ENCODE data around the gene IPCEF1.

The IPCEF1 gene, protein sequence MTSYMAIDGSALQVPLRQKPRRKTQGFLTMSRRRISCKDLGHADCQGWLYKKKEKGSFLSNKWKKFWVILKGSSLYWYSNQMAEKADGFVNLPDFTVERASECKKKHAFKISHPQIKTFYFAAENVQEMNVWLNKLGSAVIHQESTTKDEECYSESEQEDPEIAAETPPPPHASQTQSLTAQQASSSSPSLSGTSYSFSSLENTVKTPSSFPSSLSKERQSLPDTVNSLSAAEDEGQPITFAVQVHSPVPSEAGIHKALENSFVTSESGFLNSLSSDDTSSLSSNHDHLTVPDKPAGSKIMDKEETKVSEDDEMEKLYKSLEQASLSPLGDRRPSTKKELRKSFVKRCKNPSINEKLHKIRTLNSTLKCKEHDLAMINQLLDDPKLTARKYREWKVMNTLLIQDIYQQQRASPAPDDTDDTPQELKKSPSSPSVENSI

GRCh38 chr6:154356690-154357089 is at the start of gene IPCEF1:
Gene IPCEF1, minus strand, starts transcription at chr6:154356803. Its CDS starts 90,856 bp downstream, at chr6:154265947.
- DNase-seq (ENCODE audit: low read depth in 2 of 2): no peak

- DNase-seq (ENCODE audit: low read depth in 2 of 2): no peak
These were observed 49.7 kb upstream of the IPCEF1 start for GRCh38 chr6:154406301-154406700.

DNA sequence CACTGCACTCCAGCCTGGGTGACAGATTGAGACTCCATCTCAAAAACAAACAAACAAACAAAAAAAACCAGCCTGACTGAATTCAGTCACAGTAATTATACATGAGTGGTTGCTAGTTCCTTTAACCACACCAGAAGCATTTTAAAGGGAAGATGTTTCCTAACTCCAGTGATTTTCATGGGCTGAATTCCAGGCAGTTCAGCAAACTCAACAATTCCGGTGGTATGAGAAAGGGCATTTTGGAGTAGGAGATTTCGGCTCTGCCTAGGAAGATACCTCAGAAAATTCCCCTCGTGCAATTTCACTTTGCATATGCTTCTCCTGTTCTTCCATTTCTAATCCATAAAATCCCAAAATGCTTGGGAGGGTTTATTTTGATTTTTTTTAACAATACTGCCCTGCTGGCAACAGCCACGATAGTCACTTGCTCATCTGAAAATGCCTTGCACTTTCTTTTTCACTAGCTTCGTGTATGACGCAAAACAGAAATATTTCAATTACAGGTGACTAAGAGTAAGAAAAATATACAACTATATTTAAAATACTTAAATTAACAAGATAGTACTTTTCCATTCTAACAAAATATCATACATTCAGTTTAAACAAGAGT is 48.3 kb upstream of the IPCEF1 start:
- no peak for DNase-seq (ENCODE audit: low read depth in 2 of 2)

GRCh38 chr6:154403788-154404187 is 47.2 kb upstream of the IPCEF1 start:
- DNase-seq (ENCODE audit: low read depth in 2 of 2): no peak

DNA sequence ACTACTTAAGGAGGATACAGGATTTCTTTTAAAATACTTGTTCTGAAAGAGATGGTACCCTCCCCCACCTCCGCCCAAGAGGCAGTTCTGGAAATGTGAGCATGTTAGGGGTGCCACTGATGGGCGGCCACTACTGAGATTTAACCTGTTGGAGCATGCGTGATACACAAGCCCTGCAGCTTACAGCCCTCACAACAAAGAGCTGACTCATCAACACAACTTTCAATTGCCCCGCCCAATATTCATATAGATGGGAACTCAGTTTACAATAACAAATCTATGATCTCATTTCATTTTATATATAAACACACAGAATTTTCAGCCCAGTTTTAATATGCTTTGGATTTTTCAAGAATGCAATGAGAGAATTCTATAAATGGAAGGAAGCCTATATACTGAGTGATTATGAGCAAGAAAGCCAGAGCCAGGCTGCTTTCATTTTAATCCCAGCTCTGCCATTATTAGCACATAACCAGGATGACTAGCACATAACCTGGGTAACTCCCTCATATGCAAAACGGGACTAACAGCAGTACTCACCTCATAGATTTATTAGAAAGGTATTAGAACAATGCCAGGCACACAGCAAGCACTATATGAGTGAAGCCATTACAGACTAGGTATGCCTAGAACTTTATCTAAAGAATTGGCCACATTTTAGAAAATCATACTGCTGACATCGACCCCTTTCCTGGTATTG is 45.6 kb upstream of the IPCEF1 start:
- DNase-seq (ENCODE audit: low read depth in 2 of 2): no peak

DNA sequence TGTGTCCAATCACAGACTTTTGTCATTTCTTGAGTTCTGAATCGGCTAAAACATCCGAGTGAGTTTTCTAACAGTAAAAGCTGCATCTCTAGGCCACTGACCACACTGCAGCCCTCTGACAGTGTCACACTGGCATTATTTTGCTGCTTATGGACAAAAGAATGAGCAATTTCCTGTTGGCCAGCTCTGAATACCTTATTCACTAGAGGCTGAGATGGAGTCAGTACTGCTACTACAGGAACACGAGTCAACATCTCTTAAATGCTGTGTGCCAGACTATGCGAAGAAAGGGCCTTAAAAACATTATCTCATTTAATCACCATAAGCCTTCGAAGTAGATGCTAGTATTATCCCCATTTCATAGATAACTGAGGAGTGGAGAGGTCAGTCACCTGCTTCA is 42.5 kb upstream of the IPCEF1 start:
- DNase-seq (ENCODE audit: low read depth in 2 of 2): no peak

DNA sequence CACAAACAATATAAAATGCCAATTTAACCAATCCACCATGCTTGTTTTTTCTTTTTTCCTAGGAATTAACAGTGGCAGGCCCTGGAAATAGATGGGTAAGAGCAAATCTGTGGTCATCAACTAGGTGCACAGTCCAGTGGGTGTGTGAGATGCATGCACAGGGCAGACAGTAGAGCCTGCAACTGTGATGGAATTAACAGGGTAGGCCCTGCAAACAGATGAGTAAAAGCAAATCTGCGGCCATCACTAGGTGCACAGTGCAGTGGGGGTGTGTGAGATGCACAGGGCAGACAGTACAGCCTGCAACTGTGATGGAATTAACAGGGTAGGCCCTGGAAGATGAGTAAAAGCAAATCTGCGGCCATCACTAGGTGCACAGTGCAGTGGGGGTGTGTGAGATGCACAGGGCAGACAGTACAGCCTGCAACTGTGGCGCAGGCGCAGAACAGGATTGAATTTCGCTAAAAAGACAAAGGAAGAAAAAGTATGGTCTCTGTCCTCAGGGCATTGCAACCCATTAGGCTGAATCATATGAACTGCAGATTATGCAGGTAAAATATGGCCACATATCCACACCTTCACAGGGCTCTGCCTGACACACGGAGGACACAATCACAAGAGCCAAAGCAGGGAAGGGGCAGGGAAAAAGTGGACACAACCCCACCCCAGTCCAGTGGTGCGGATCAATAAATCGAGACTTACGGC is 41.0 kb upstream of the IPCEF1 start:
- DNase-seq (ENCODE audit: low read depth in 2 of 2): no peak

DNA sequence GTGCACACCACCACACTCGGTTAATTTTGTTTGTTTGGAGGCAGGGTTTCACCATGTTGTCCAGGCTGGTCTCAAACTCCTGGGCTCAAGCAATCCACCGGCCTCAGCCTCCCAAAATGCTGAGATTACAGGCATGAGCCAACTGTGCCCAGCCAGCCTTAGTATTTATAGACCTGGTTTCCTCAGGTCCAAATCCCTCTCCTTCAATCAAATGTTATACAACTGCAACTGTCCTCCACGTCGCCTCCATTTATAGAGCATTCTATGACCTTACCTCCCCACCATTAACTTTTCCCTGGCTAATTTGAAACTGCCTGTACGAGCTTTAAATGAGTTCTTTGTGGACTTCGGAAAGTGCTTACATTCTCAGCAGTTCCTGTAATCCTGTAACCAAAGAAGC is 39.3 kb upstream of the IPCEF1 start:
- no peak for DNase-seq (ENCODE audit: low read depth in 2 of 2)

DNA sequence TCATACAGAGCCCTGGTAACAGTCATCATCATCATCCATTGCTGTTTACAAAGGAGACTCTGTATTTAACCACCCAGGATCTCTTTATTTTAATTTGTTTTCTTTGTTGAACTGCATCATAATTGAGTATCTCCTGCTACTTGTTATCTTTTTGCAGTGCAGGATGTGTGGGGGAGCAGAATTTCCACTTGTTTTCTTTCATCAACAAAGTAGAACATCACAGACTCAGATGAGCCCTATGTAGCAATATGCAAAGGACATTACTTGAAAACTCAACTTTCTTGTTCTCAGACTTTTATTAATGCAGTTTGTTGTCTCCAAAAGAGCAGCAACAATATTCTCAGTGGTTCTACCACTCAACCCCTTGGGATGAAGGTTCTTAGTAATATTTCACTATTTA is 38.7 kb upstream of the IPCEF1 start:
- DNase-seq (ENCODE audit: low read depth in 2 of 2): no peak

- DNase-seq (ENCODE audit: low read depth in 2 of 2): no peak
These were observed 38.0 kb upstream of the IPCEF1 start for GRCh38 chr6:154394571-154394970.

DNA sequence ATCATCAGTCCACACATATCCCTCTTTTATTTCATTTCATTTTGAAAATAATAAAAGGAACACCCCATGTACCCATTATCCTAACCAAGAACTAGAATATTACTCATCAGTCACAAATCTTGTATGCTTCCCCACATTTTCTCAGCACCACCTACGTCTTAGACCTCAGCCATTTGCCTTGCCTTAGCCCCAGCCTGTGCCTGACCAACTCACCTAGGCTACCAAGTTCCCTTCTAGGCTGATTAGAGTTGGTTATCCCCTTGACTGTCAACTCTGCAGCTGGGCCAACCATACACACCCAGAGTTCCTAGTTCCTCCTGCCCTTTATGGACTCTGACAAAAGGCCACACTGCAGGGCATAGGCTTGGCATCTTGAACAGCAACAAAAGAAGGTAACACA is 33.4 kb upstream of the IPCEF1 start:
- no peak for DNase-seq (ENCODE audit: low read depth in 2 of 2)

DNA sequence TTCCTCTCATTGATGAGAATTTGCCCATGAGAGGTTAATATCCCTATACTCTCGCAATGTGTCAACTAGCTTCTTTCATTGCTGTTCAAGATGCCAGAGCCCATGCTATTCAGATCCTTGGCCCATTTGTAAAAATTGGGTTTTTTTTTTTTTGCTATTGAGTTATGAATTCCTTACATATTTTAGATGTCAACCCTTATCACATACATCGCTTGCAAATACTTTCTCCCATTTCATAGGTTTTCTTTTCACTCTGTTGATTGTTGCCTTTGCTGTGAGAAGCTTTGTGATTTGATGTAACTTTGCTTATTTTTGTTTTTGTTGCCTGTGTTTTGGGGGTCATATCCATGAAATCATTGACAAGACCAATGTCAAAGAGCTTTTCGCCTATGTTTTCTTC is 32.2 kb upstream of the IPCEF1 start:
- no peak for DNase-seq (ENCODE audit: low read depth in 2 of 2)

GRCh38 chr6:154386848-154387717 is 30.5 kb upstream of the IPCEF1 start:
- no peak for DNase-seq (ENCODE audit: low read depth in 2 of 2)

- DNase-seq (ENCODE audit: low read depth in 2 of 2): no peak
These were observed 27.6 kb upstream of the IPCEF1 start for GRCh38 chr6:154384191-154384590.

- no peak for DNase-seq (ENCODE audit: low read depth in 2 of 2)
These were observed 26.7 kb upstream of the IPCEF1 start for GRCh38 chr6:154383273-154383672.

GRCh38 chr6:154382740-154383139 is 26.1 kb upstream of the IPCEF1 start:
- DNase-seq (ENCODE audit: low read depth in 2 of 2): no peak

GRCh38 chr6:154381548-154381947 is 24.9 kb upstream of the IPCEF1 start:
- no peak for DNase-seq (ENCODE audit: low read depth in 2 of 2)

- no peak for DNase-seq (ENCODE audit: low read depth in 2 of 2)
These were observed 24.1 kb upstream of the IPCEF1 start for GRCh38 chr6:154380741-154381140.

- DNase-seq (ENCODE audit: low read depth in 2 of 2): no peak
These were observed 23.0 kb upstream of the IPCEF1 start for GRCh38 chr6:154379585-154379984.

GRCh38 chr6:154378518-154378917 is 21.9 kb upstream of the IPCEF1 start:
- DNase-seq (ENCODE audit: low read depth in 2 of 2): no peak

- no peak for DNase-seq (ENCODE audit: low read depth in 2 of 2)
These were observed 21.1 kb upstream of the IPCEF1 start for GRCh38 chr6:154377726-154378125.

Data from stimulated activated CD4-positive, alpha-beta T cell treated with anti-CD3 and anti-CD28 coated beads, Interleukin-1b, Interleukin-23, amount 100 ng/mL, for 1 hour (primary cell).